H1 (cell line): Measurements from ENCODE around the gene SMARCA4.

Source experiments
- ATF2 ChIP-seq: IDR thresholded peaks from 2 replicates; pipeline ENCODE4 v1.6.1; 2012; ENCODE audit warnings: low read length, inconsistent platforms
- CEBPB ChIP-seq: IDR thresholded peaks from 2 replicates; pipeline ENCODE4 v1.6.1; 2012; ENCODE audit warnings: low read depth, low read length
- EP300 ChIP-seq, 2 experiments: IDR thresholded peaks; 1 replicate in 1 of 2; 2 replicates in 1 of 2; pipeline ENCODE4 v1.6.1; 2011 to 2012; ENCODE audit warnings: low read depth in 2 of 2, low read length in 2 of 2, mild to moderate bottlenecking in 2 of 2, borderline replicate concordance in 1 of 2, inconsistent platforms in 1 of 2, moderate library complexity in 1 of 2
- JUND ChIP-seq: IDR thresholded peaks from 2 replicates; pipeline ENCODE4 v1.6.1; 2011; ENCODE audit warnings: mild to moderate bottlenecking, improper control_type of control experiment, low read length
- KDM1A ChIP-seq: fragments of 200-600, 300-600 bp; sonication (generic); IDR thresholded peaks from 2 replicates; pipeline ENCODE4 v1.7.1; 2016; ENCODE audit warnings: mild to moderate bottlenecking, low read length, borderline replicate concordance
- KDM5A ChIP-seq: fragments of 200-600 bp; IDR thresholded peaks from 2 replicates; pipeline ENCODE4 v1.7.1; 2012; ENCODE audit warnings: mild to moderate bottlenecking, low read length, inconsistent platforms, mixed read lengths
- PHF8 ChIP-seq: fragments of 200-600 bp; sonication (generic); conservative IDR thresholded peaks from 2 replicates; pipeline ENCODE4 v1.7.1; 2012; ENCODE audit warnings: low read depth, mild to moderate bottlenecking, inconsistent platforms, low read length, moderate library complexity
- POLR2A ChIP-seq, 2 experiments: IDR thresholded peaks; 1 replicate in 1 of 2; 2 replicates in 1 of 2; pipeline ENCODE4 v1.6.1; 2011; ENCODE audit warnings: low read depth in 2 of 2, low read length in 2 of 2, mild to moderate bottlenecking in 2 of 2; ENCODE audit errors: control extremely low read depth in 1 of 2
- RFX5 ChIP-seq: IDR thresholded peaks from 2 replicates; pipeline ENCODE4 v1.6.1; 2011; ENCODE audit warnings: low read depth, low read length, improper control_type of control experiment, borderline replicate concordance
- RNF2 ChIP-seq: fragments of 200-900, 300-1000 bp; sonication (generic); IDR thresholded peaks from 2 replicates; pipeline ENCODE4 v1.7.1; 2016; ENCODE audit warnings: borderline replicate concordance, low read depth, mild to moderate bottlenecking, antibody characterized with exemption, low read length; ENCODE audit not compliant: poor library complexity, severe bottlenecking; ENCODE audit errors: missing control alignments

- no peak for TF ChIP-seq PHF8
- TF ChIP-seq KDM1A, result no peak
- no peak for TF ChIP-seq POLR2A (IDR thresholded peaks at IDR 0.05; ENCODE audit: control extremely low read depth in 1 of 2, low read depth in 2 of 2, low read length in 2 of 2)
- no peak for TF ChIP-seq RNF2
- no peak for TF ChIP-seq ATF2
- TF ChIP-seq CEBPB, result no peak
- TF ChIP-seq EP300 (IDR thresholded peaks at IDR 0.05; ENCODE audit: borderline replicate concordance in 1 of 2, low read depth in 2 of 2, low read length in 2 of 2), result no peak
- TF ChIP-seq JUND, result no peak
- TF ChIP-seq RFX5, result no peak
- TF ChIP-seq KDM5A, result no peak
Measured at GRCh38 chr19:10927730-10928562, 32.9 kb upstream of the SMARCA4 start.
